ENCODE results near the gene FAM110C.
"Not testable (repeated sequence)": the region's sequence is repeated elsewhere in the genome, so short reads cannot be mapped to it uniquely, and the experiment has no call there.

Gene FAM110C

DNA sequence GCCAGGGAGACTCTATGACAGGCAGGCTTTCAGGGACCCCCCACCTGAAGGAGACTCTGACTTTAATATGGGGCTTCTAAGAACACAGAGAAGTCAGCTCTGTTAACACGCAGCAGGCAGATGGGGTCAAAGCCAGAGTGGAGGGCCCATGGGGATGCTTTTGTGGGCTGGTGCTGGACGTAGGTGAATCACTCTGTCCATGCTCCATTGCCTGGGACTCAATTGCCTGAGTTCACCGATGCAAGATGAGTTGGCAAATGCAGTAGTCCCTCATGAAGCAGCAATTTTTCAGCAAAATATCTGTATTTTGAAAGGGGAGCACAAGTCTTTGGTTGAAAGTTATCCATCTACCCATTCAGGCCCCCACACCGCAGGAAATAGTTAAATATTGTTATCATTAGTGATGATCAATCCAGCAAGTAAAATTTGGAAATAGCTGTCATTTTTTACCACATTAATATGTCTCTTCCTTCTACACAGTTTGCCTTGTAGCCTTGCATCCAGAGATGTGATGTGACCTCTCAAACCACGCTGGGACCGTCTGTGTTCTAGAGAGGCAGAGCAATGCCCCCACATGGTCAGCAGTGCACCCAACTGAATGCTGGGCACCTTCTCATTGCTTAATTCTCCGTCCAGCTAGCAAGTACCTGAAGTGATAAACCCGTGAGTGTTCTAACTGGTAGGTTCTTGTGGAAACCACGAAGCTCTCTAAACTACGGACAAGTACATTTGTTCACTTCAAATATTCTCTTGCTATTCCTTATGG is 34.8 kb upstream of the FAM110C start:
- Histone ChIP-seq H3K4me3 (ENCODE audit: low read depth, low read length) (no peak overlapping the region), H3K4me1 (no peaks in the 10 kb centered on the region), H3K9me3 (no peaks in the 10 kb centered on the region), H3K36me3 (no peaks in the 10 kb centered on the region), H3K27me3 (no peaks in the 10 kb centered on the region)
- DNase-seq: no peak
- TF ChIP-seq, protein P1, sequence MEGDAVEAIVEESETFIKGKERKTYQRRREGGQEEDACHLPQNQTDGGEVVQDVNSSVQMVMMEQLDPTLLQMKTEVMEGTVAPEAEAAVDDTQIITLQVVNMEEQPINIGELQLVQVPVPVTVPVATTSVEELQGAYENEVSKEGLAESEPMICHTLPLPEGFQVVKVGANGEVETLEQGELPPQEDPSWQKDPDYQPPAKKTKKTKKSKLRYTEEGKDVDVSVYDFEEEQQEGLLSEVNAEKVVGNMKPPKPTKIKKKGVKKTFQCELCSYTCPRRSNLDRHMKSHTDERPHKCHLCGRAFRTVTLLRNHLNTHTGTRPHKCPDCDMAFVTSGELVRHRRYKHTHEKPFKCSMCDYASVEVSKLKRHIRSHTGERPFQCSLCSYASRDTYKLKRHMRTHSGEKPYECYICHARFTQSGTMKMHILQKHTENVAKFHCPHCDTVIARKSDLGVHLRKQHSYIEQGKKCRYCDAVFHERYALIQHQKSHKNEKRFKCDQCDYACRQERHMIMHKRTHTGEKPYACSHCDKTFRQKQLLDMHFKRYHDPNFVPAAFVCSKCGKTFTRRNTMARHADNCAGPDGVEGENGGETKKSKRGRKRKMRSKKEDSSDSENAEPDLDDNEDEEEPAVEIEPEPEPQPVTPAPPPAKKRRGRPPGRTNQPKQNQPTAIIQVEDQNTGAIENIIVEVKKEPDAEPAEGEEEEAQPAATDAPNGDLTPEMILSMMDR (IDR thresholded peaks at IDR 0.05; ENCODE audit: low read depth, low read length): no peak

DNA sequence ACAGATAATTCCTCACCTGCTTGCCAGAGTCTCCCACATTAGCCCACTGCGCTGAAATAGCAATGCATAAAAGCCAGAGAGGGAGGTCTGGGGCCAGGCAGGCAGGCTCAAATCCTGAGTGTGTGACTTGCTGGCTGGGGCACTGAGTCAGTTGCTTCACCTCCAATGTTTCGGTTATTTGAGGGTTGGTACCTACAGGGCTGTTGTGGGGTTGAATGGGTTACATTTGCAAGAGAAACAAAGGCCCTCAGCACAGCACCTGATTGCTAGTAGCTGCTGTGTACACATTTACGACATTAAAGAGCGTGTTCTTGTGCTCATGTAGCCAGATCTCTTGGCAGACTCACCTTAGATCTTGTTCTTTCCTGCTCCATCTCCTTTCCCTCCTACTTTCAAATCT is 34.1 kb upstream of the FAM110C start:
- H3K4me1 ChIP-seq: no peaks in the 10 kb centered on the region
- H3K9me3 ChIP-seq: no peaks in the 10 kb centered on the region
- H3K36me3 ChIP-seq: no peaks in the 10 kb centered on the region
- TF ChIP-seq, protein P1 (IDR thresholded peaks at IDR 0.05; ENCODE audit: low read depth, low read length): no peak
- no peaks in the 10 kb centered on the region for H3K27me3 ChIP-seq
- DNase-seq: no peak
- no peak overlapping the region for H3K4me3 ChIP-seq (ENCODE audit: low read depth, low read length)

DNA sequence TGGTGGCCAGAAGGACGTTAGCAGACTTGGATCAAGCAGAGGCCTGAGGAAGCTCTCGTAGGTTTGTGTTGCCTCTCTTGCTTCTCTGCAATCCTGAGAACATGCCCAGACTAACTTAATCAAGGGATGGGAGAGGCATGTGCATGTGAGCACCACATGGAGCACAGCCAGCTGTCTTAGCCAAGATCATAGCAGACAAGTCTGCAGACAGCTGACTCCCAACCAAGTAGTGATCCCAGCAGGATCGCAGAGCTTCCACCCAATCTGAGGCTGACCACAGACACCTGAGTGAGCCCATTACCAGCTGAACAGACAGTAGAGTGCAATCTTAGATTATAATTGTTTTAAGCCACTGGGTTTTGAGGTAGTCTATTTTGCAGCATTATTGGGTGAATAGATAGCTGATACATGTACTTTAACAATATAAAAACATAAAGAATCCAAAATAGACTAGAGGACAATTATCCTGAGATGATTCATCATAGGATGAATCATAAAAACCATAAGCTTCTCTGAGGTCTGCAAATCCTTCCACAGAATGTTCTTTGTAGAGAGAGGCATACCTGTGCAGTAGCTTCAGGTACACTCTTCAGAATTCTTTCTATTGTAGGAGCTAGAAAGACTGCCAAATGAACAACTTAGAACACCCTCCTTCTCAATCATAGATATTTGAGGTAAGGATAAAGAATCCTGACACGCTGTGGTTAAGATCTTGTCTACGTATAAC is 25.2 kb upstream of the FAM110C start:
- no peak for DNase-seq
- no peaks in the 10 kb centered on the region for H3K36me3 ChIP-seq
- H3K4me3 ChIP-seq (ENCODE audit: low read depth, low read length): no peak overlapping the region
- no peaks in the 10 kb centered on the region for H3K9me3 ChIP-seq
- H3K27me3 ChIP-seq: no peaks in the 10 kb centered on the region
- TF ChIP-seq, protein P1 (IDR thresholded peaks at IDR 0.05; ENCODE audit: low read depth, low read length): no peak
- no peaks in the 10 kb centered on the region for H3K4me1 ChIP-seq

DNA sequence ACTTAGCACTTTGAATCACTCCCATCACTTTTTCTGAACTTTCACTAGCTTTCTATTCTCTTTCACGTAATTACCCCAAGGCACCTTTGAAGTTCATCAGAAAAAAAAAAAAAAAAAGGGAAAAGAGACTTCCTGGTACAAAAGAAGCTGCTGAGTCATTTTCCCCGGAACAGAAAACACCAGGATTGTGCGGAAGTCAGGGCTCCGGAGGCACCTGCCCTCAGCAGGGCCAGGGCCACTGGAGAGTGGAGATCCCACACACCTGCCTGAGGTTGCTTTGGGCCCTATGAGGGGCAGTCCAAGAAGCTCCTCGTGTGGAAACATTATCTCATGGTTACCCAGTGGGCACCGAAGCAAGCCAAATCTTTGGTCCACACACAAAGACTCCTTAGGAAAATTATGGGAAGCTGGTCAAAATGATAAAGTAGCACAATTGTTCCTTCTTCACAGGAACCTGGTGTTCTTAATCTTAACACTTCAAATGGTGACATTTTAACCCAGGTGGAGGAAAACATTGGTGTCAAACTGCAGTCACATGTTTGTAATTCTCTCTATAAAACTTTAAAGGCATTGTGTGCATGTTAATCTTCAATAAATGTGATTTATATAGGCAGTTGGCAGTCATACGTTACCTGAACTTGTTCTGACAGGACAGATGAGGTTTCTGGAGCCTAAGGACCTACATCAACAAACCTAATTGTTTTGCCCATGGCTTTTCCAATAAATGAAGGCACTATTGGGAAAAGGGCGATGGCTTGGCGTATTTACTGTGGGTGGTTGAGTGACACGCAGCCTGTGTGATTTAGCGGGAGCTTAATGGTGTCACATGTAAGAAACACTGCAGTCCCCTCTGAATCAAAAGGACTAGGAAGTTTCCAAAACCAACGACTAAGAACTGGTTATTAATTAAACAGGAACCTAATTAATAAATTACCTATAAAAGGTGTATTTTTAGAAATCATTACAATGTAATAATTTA is 23.4 kb upstream of the FAM110C start:
- Histone ChIP-seq H3K4me3 (ENCODE audit: low read depth, low read length) (no peak overlapping the region), H3K36me3 (no peaks in the 10 kb centered on the region), H3K9me3 (no peaks in the 10 kb centered on the region), H3K4me1 (no peaks in the 10 kb centered on the region), H3K27me3 (no peaks in the 10 kb centered on the region)
- TF ChIP-seq, protein P1 (IDR thresholded peaks at IDR 0.05; ENCODE audit: low read depth, low read length): no peak
- DNase-seq: no peak

DNA sequence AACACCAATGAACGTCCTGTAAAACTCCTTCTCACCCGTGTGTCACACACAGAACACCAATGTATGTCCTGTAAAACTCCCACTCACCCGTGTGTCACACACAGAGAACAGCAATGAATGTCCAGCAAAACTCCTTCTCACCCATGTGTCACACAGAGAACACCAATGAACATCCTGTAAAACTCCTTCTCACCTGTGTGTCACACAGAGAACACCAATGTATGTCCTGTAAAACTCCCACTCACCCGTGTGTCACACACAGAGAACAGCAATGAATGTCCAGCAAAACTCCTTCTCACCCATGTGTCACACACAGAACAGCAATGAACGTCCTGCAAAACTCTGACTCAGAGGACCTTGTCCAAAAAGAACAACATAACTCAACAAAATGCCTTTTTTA is 22.3 kb upstream of the FAM110C start:
- not testable (repeated sequence) for H3K4me1 ChIP-seq; H3K4me3 ChIP-seq (ENCODE audit: low read depth, low read length); H3K9me3 ChIP-seq; H3K27me3 ChIP-seq; H3K36me3 ChIP-seq; DNase-seq

DNA sequence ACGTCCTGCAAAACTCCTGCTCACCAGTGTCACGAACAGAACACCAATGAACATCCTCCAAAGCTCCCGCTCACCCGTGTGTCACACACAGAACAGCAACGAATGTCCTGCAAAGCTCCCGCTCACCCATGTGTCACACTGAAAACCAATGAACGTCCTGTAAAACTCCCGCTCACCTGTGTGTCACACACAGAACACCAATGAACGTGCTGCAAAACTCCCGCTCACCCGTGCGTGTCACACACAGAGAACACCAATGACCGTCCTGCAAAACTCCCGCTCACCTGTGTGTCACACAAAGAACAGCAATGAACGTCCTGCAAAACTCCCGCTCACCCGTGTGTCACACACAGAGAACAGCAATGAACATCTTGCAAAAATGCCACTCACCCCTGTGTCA is 20.5 kb upstream of the FAM110C start:
- DNase-seq: no peak
- TF ChIP-seq, protein P1 (IDR thresholded peaks at IDR 0.05; ENCODE audit: low read depth, low read length): no peak
- H3K27me3 ChIP-seq: no peaks in the 10 kb centered on the region
- no peaks in the 10 kb centered on the region for H3K4me1 ChIP-seq
- no peak overlapping the region for H3K4me3 ChIP-seq (ENCODE audit: low read depth, low read length)
- H3K9me3 ChIP-seq: no peaks in the 10 kb centered on the region
- H3K36me3 ChIP-seq: no peaks in the 10 kb centered on the region
